NB4 (cell line): ENCODE measurements around the gene KRIT1.
"Not testable (repeated sequence)": the region's sequence is repeated elsewhere in the genome, so short reads cannot be mapped to it uniquely, and the experiment has no call there.

ENCODE experiments used
- CTCF ChIP-seq: IDR thresholded peaks from one replicate; pipeline ENCODE4 v1.5.1; 2012; ENCODE audit warnings: low read depth, low read length
- POLR2A ChIP-seq: IDR thresholded peaks from 2 replicates; pipeline ENCODE4 v1.6.1; 2011; ENCODE audit warnings: mild to moderate bottlenecking; ENCODE audit not compliant: insufficient read length; ENCODE audit errors: extremely low read depth

GRCh38 chr7:92254800-92255199 is 9.1 kb upstream of the KRIT1 start:
- TF ChIP-seq CTCF, POLR2A: not testable (repeated sequence)
